ENCODE data around the gene RNGTT. TPM values are rescaled to one million over a fixed set of nuclear protein-coding genes. Genes with fewer than 3 reads are reported as not detected.

Gene RNGTT
- total and polyA plus RNA-seq, 8 donors: 1.8 to 31.6 (median 5.8) TPM

- TF ChIP-seq, protein P1, sequence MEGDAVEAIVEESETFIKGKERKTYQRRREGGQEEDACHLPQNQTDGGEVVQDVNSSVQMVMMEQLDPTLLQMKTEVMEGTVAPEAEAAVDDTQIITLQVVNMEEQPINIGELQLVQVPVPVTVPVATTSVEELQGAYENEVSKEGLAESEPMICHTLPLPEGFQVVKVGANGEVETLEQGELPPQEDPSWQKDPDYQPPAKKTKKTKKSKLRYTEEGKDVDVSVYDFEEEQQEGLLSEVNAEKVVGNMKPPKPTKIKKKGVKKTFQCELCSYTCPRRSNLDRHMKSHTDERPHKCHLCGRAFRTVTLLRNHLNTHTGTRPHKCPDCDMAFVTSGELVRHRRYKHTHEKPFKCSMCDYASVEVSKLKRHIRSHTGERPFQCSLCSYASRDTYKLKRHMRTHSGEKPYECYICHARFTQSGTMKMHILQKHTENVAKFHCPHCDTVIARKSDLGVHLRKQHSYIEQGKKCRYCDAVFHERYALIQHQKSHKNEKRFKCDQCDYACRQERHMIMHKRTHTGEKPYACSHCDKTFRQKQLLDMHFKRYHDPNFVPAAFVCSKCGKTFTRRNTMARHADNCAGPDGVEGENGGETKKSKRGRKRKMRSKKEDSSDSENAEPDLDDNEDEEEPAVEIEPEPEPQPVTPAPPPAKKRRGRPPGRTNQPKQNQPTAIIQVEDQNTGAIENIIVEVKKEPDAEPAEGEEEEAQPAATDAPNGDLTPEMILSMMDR (IDR thresholded peaks at IDR 0.05): no peak
- no peak for TF ChIP-seq POLR2AphosphoS5 (IDR thresholded peaks at IDR 0.05)
- TF ChIP-seq EP300 (IDR thresholded peaks at IDR 0.05): no peak
- no peak for TF ChIP-seq POLR2A (IDR thresholded peaks at IDR 0.05)
- H3K27ac ChIP-seq: no peak overlapping the region
- H3K4me3 ChIP-seq: no peak overlapping the region
- peaks cover 0 to 33% (median 22%) of the 10 kb centered on the region in 4 donors for H3K36me3 ChIP-seq
- no peak for DNase-seq
- no peaks in the 10 kb centered on the region for H3K9me3 ChIP-seq
- H3K4me1 ChIP-seq: no peaks in the 10 kb centered on the region
- no peaks in the 10 kb centered on the region for H3K27me3 ChIP-seq
- intact Hi-C loops (cut with DNase I; ENCODE audit: low total_unique reads): no loop called here
- WGBS, 5 donors: 95 to 99% (median 98%) methylated on average over 2 of the region's 2 CpGs
These were observed 63.7 kb downstream of the RNGTT start for GRCh38 chr6:88899569-88900316.

- TF ChIP-seq EP300 (IDR thresholded peaks at IDR 0.05) (no peak), POLR2A (IDR thresholded peaks at IDR 0.05) (no peak), POLR2AphosphoS5 (IDR thresholded peaks at IDR 0.05) (no peak)
- TF ChIP-seq, protein P1 (IDR thresholded peaks at IDR 0.05): no peak
- Histone ChIP-seq H3K36me3 (peaks cover 0 to 2% (median 0%) of the 10 kb centered on the region in 4 donors), H3K27me3 (no peaks in the 10 kb centered on the region), H3K4me1 (no peaks in the 10 kb centered on the region), H3K9me3 (no peaks in the 10 kb centered on the region), H3K4me3 (no peak overlapping the region), H3K27ac (no peak overlapping the region)
- no peak for DNase-seq
- intact Hi-C loops (cut with DNase I; ENCODE audit: low total_unique reads): no loop called here
- 92 to 98% (median 97%) methylated on average over 2 of the region's 2 CpGs for WGBS, 5 donors
These were observed 67.5 kb downstream of the RNGTT start for GRCh38 chr6:88895911-88896310.

DNA sequence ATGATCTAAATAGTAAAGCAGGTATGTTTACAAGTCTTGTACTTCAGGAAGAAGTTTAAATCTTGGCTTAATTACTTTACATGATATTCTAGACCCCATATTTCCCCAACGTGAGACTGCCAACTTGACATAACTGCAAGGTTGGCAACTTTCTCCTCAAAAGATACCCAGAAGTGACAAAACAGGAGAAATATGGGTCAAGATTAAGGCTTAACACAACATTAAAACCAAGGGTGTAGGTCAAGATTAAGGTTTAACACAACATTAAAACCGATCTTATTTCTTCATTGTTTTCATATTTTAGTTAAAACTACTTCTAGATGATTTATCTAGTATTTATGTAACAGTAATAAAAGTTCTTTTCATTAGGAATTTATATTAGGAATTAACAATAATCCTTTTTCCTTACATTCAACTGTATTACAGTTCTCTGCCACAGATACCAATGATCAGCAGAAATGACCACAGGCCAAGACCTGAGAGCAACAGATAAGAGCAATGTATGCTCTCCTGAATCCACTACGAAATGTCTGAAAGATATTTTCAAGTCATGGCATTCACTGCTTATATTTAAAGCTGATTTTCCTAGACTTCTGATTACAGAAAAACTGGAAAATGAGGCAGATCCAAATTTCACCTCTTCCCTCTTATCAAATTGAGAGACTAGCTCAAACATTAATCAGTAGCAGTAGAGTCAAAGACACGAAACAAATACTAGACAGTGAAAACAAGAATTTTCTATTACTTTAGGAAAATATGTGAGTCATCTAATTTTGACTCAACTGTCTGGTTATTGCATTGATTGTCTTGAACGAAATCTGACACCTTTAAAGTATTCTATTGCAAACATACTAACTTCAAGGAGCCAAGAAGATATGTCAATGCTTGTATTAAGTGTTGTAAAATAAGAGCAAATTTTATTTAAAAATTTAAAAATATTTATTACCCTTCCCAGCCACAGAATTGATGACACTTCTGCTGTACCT is 72.3 kb downstream of the RNGTT start:
- Histone ChIP-seq H3K27ac (no peak overlapping the region), H3K9me3 (no peaks in the 10 kb centered on the region), H3K4me3 (no peak overlapping the region), H3K36me3 (peaks cover 0 to 44% (median 31%) of the 10 kb centered on the region in 4 donors), H3K4me1 (no peaks in the 10 kb centered on the region), H3K27me3 (no peaks in the 10 kb centered on the region)
- no peak for TF ChIP-seq POLR2A (IDR thresholded peaks at IDR 0.05)
- TF ChIP-seq POLR2AphosphoS5 (IDR thresholded peaks at IDR 0.05): no peak
- TF ChIP-seq EP300 (IDR thresholded peaks at IDR 0.05): no peak
- TF ChIP-seq, protein P1 (IDR thresholded peaks at IDR 0.05): no peak
- WGBS, 5 donors: 80 to 87% (median 84%) methylated on average over 5 of the region's 5 CpGs
- intact Hi-C loops (cut with DNase I; ENCODE audit: low total_unique reads): no loop called here
- DNase-seq: no peak

- H3K36me3 ChIP-seq: peaks cover 0 to 51% (median 38%) of the 10 kb centered on the region in 4 donors
- no peaks in the 10 kb centered on the region for H3K9me3 ChIP-seq
- H3K27ac ChIP-seq: no peak overlapping the region
- 80 to 92% (median 88%) methylated on average over 3 of the region's 3 CpGs for WGBS, 5 donors
- no peaks in the 10 kb centered on the region for H3K4me1 ChIP-seq
- intact Hi-C loops (cut with DNase I; ENCODE audit: low total_unique reads): no loop called here
- H3K4me3 ChIP-seq: no peak overlapping the region
- no peaks in the 10 kb centered on the region for H3K27me3 ChIP-seq
- no peak for DNase-seq
- TF ChIP-seq, protein P1 (IDR thresholded peaks at IDR 0.05): no peak
- TF ChIP-seq POLR2A (IDR thresholded peaks at IDR 0.05): no peak
These were observed 73.0 kb downstream of the RNGTT start for GRCh38 chr6:88890394-88890793.
